GM12878 (cell line): Measurements from ENCODE around the gene PDIA4. TPM values are rescaled to one million over a fixed set of nuclear protein-coding genes. Genes with fewer than 3 reads are reported as not detected.

Experiments used
- ATAC-seq: fragments of 200-7000 bp; cut with Tn5 transposase; 3 replicates; pipeline ENCODE4 v1.9.1; 2020; ENCODE audit warnings: mild to moderate bottlenecking, moderate library complexity
- BruUV-seq: library from RNA; stranded (reverse); fragments of 400-500 nt; replicated peaks from 2 replicates; lab custom pipeline; 2021; lab: Mats Ljungman, UMichigan
- CTCF ChIA-PET: fragments of 300-600 bp; sonication (Branson Sonifier 250); formaldehyde crosslinking; extraction: SDS; loops from one replicate; lab custom pipeline; 2021; ENCODE audit warnings: inconsistent platforms; lab: Yijun Ruan, JAX
- POLR2A ChIA-PET: fragments of 350-600 bp; formaldehyde crosslinking; extraction: SDS; loops from one replicate; lab custom pipeline; 2021; ENCODE audit warnings: inconsistent platforms; lab: Charles Lee
- RAD21 ChIA-PET: fragments of 300-600 bp; sonication (Branson Sonifier 250); formaldehyde crosslinking; loops from one replicate; lab custom pipeline; 2023; ENCODE audit warnings: antibody characterized with exemption; ENCODE audit not compliant: unreplicated experiment; lab: Charles Lee
- SMC1A ChIA-PET: fragments of 300-600 bp; sonication (Branson Sonifier 250); formaldehyde crosslinking; loops from one replicate; lab custom pipeline; 2023; ENCODE audit not compliant: unreplicated experiment, uncharacterized antibody; lab: Charles Lee
- DNase-seq: peaks from one replicate; pipeline ENCODE4 v3.0.0-alpha.2; 2011; ENCODE audit warnings: low read depth, low spot score
- FAIRE-seq: peaks from 3 replicates; lab custom pipeline; 2011; peaks lifted over from hg19 to GRCh38; lab: Jason Lieb, UNC
- H2AFZ ChIP-seq: 2 replicates; pipeline ENCODE4 v1.6.0; 2011; ENCODE audit warnings: low read depth, low read length, control low read depth; ENCODE audit not compliant: control insufficient read depth
- H3K27ac ChIP-seq: 2 replicates; pipeline ENCODE4 v1.5.1; 2011; ENCODE audit warnings: control low read depth; ENCODE audit not compliant: control insufficient read depth, insufficient read depth
- H3K27me3 ChIP-seq, 2 experiments: replicated peaks in 1 of 2; 2 replicates each; pipeline versions ENCODE4 v1.6.0 to v1.6.1; 2011; ENCODE audit warnings: low read length in 1 of 2; ENCODE audit not compliant: control insufficient read depth in 2 of 2, insufficient read depth in 2 of 2
- H3K36me3 ChIP-seq, 2 experiments: 2 replicates each; pipeline ENCODE4 v1.5.1; 2011; ENCODE audit warnings: low read length in 1 of 2; ENCODE audit not compliant: control insufficient read depth in 2 of 2, insufficient read depth in 2 of 2
- H3K4me1 ChIP-seq: 2 replicates; pipeline ENCODE4 v1.6.1; 2011; ENCODE audit warnings: mild to moderate bottlenecking, low read length, moderate library complexity, mixed read lengths; ENCODE audit not compliant: control insufficient read depth, insufficient read depth
- H3K4me2 ChIP-seq: 2 replicates; pipeline ENCODE4 v1.6.0; 2011; ENCODE audit warnings: control low read depth; ENCODE audit not compliant: control insufficient read depth, insufficient read depth
- H3K4me3 ChIP-seq: fragments of 200-600 bp; sonication (generic); 2 replicates; pipeline ENCODE4 v1.5.1; 2016
- H3K79me2 ChIP-seq: 2 replicates; pipeline ENCODE4 v1.6.0; 2011; ENCODE audit warnings: low read length; ENCODE audit not compliant: control insufficient read depth, insufficient read depth
- H3K9ac ChIP-seq: 2 replicates; pipeline ENCODE4 v1.8.0; 2011; ENCODE audit warnings: low read length, control low read depth, mixed read lengths; ENCODE audit not compliant: control insufficient read depth, insufficient read depth
- H3K9me3 ChIP-seq: replicated peaks from 3 replicates; pipeline ENCODE4 v1.5.1; 2011; ENCODE audit warnings: mild to moderate bottlenecking, low read length; ENCODE audit not compliant: control insufficient read depth, insufficient read depth
- H4K20me1 ChIP-seq: 2 replicates; pipeline ENCODE4 v1.6.0; 2011; ENCODE audit not compliant: control insufficient read depth, insufficient read depth
- FOXK2 ChIP-seq: fragments of 450-650 bp; IDR thresholded peaks from 2 replicates; pipeline ENCODE4 v1.6.1; 2017; ENCODE audit warnings: mild to moderate bottlenecking, moderate library complexity
- IKZF1 ChIP-seq: fragments of 450-650 bp; conservative IDR thresholded peaks from 2 replicates; pipeline ENCODE4 v1.6.1; 2017; ENCODE audit warnings: antibody characterized with exemption, mild to moderate bottlenecking
- LARP7 ChIP-seq: fragments of 450-650 bp; IDR thresholded peaks from 2 replicates; pipeline ENCODE4 v1.6.1; 2017; ENCODE audit warnings: mild to moderate bottlenecking
- NFIC ChIP-seq: IDR thresholded peaks from 2 replicates; pipeline ENCODE4 v1.6.1; 2012; ENCODE audit warnings: low read depth, mild to moderate bottlenecking, inconsistent platforms, low read length, moderate library complexity
- NFYA ChIP-seq: IDR thresholded peaks from 2 replicates; pipeline ENCODE4 v1.6.1; 2011; ENCODE audit warnings: low read depth, mild to moderate bottlenecking, low read length, improper control_type of control experiment, borderline replicate concordance
- PML ChIP-seq: IDR thresholded peaks from 2 replicates; pipeline ENCODE4 v1.6.1; 2012; ENCODE audit warnings: low read length, inconsistent platforms
- POLR2AphosphoS2 ChIP-seq: IDR thresholded peaks from 2 replicates; pipeline ENCODE4 v1.6.1; 2011; ENCODE audit warnings: low read depth, mild to moderate bottlenecking, low read length, improper control_type of control experiment, moderate library complexity
- RAD51 ChIP-seq: fragments of 450-650 bp; IDR thresholded peaks from 2 replicates; pipeline ENCODE4 v1.6.1; 2016; ENCODE audit warnings: moderate library complexity, mild to moderate bottlenecking, inconsistent platforms
- RELA ChIP-seq: fragments of 450-650 bp; IDR thresholded peaks from 2 replicates; pipeline ENCODE4 v1.8.0; 2014; ENCODE audit warnings: borderline replicate concordance; ENCODE audit not compliant: partially characterized antibody
- RUNX3 ChIP-seq: IDR thresholded peaks from 2 replicates; pipeline ENCODE4 v1.6.1; 2012; ENCODE audit warnings: low read length, inconsistent platforms
- SMAD5 ChIP-seq: IDR thresholded peaks from 2 replicates; pipeline ENCODE4 v1.6.1; 2016; ENCODE audit warnings: antibody characterized with exemption, low read depth
- SPI1 ChIP-seq: IDR thresholded peaks from 2 replicates; pipeline ENCODE4 v1.6.1; 2011; ENCODE audit warnings: low read depth, mild to moderate bottlenecking, low read length, moderate library complexity, borderline replicate concordance; ENCODE audit not compliant: insufficient read depth
- STAT3 ChIP-seq: IDR thresholded peaks from 2 replicates; pipeline ENCODE4 v1.6.1; 2011; ENCODE audit warnings: low read depth, low read length, improper control_type of control experiment
- YBX1 ChIP-seq: fragments of 450-650 bp; IDR thresholded peaks from 2 replicates; pipeline ENCODE4 v1.6.1; 2016; ENCODE audit warnings: antibody characterized with exemption
- ZNF274 ChIP-seq: IDR thresholded peaks from one replicate; pipeline ENCODE4 v1.8.0; 2011; ENCODE audit not compliant: insufficient read length, insufficient read depth
- ZNF384 ChIP-seq: IDR thresholded peaks from 2 replicates; pipeline ENCODE4 v1.6.1; 2012; ENCODE audit warnings: low read depth, mild to moderate bottlenecking, low read length, improper control_type of control experiment, borderline replicate concordance
- ZSCAN29 ChIP-seq: fragments of 450-650 bp; IDR thresholded peaks from 2 replicates; pipeline ENCODE4 v1.6.1; 2017; ENCODE audit warnings: mild to moderate bottlenecking, moderate library complexity
- WGBS: methylation state at CpG from one replicate; pipeline ENCODE4 v1.1.6; 2016; ENCODE audit warnings: low lambda C conversion rate; ENCODE audit not compliant: insufficient replicate concordance, insufficient coverage; ENCODE audit errors: missing lambda C conversion rate; 5-methylcytosine and 5-hydroxymethylcytosine counted together
- in situ Hi-C: fragments of 300-500 bp; cut with MboI; formaldehyde crosslinking; loops from 9 replicates; pipeline ENCODE4 v1.14.3; 2018; ENCODE audit warnings: mixed read lengths
- intact Hi-C: fragments of 100-400 bp; cut with micrococcal nuclease; formaldehyde crosslinking; loops from one replicate; pipeline ENCODE4 v1.14.2; 2022; ENCODE audit not compliant: unreplicated experiment
- polyA plus RNA-seq, 11 experiments: library from polyadenylated mRNA; depleted of rRNA in 4 of 11; unstranded in 6 of 11; stranded (reverse) in 5 of 11; fragments of >200 nt; fragmentation: Nextera tagmentation in 4 of 11; fragmentation: Illumina TruSeq in 1 of 11; extraction: Ambion mirVana in 4 of 11; extraction: Trizol in 1 of 11; gene quantifications; 1 replicate in 1 of 11; 2 replicates in 10 of 11; pipeline versions ENCODE4 v1.2.1 to v1.2.3, GENCODE V29; 2011 to 2016; ENCODE audit warnings: inconsistent platforms in 2 of 11, missing spikeins in 2 of 11, low read depth in 1 of 11
- total RNA-seq, 4 experiments: library from RNA; depleted of rRNA in 3 of 4; stranded (reverse); fragments of >200 nt in 3 of 4; fragmentation: Illumina TruSeq in 1 of 4; extraction: Trizol in 1 of 4; gene quantifications; 2 replicates each; pipeline versions ENCODE4 v1.2.1 to v1.2.3, GENCODE V29; 2013 to 2021
- TF ChIP-seq, protein P1 (sequence below): fragments of 450-650 bp; IDR thresholded peaks from 2 replicates; pipeline ENCODE4 v1.6.1; 2018; ENCODE audit warnings: mild to moderate bottlenecking, low read depth, moderate library complexity; ENCODE audit not compliant: partially characterized antibody

PDIA4 gene
- total and polyA plus RNA-seq, 10 of the 15 experiments (the other 5 are each of a cell fraction or from before 2014, with no cell fraction given) = 7.1 to 306 (median 106) TPM

DNA sequence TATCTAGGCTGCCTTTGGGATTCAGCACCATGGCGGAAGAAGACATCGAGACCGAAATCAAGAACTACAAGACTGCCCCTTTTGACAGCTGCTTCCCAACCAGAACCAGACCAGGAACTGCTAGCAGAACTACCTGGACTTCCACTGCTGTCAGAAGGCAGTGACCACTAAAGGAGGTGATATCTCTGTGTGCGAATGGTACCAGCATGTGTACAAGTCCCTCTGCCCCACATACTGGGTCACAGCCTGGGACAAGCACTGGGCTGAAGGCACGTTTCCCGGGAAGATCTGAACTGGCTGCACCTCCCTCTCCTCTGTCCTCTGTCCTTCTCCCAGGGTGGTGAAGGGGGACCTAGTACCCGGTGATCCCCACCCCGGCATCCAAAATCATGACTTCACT is 25.6 kb upstream of the PDIA4 start:
- Histone ChIP-seq H3K4me1 (no peaks in the 10 kb centered on the region), H3K4me2 (no peak overlapping the region), H3K9ac (no peak overlapping the region), H3K9me3 (no peaks in the 10 kb centered on the region), H2AFZ (no peak overlapping the region), H3K27me3 (no peaks in the 10 kb centered on the region), H3K4me3 (no peak overlapping the region), H3K79me2 (no peaks in the 10 kb centered on the region), H3K27ac (no peak overlapping the region), H4K20me1 (no peaks in the 10 kb centered on the region), H3K36me3 (no peaks in the 10 kb centered on the region)
- no peak for ATAC-seq
- ChIA-PET RAD21 (no interaction called here), CTCF (no interaction called here), SMC1A (no interaction called here), POLR2A (no interaction called here)
- no peak for TF ChIP-seq RAD51
- no peak for TF ChIP-seq RELA
- TF ChIP-seq NFYA = no peak
- no peak for TF ChIP-seq ZSCAN29
- no peak for TF ChIP-seq LARP7
- TF ChIP-seq POLR2AphosphoS2 = no peak
- no peak for TF ChIP-seq IKZF1
- TF ChIP-seq RUNX3 = no peak
- no peak for TF ChIP-seq SMAD5
- no peak for TF ChIP-seq NFIC
- TF ChIP-seq, protein P1, sequence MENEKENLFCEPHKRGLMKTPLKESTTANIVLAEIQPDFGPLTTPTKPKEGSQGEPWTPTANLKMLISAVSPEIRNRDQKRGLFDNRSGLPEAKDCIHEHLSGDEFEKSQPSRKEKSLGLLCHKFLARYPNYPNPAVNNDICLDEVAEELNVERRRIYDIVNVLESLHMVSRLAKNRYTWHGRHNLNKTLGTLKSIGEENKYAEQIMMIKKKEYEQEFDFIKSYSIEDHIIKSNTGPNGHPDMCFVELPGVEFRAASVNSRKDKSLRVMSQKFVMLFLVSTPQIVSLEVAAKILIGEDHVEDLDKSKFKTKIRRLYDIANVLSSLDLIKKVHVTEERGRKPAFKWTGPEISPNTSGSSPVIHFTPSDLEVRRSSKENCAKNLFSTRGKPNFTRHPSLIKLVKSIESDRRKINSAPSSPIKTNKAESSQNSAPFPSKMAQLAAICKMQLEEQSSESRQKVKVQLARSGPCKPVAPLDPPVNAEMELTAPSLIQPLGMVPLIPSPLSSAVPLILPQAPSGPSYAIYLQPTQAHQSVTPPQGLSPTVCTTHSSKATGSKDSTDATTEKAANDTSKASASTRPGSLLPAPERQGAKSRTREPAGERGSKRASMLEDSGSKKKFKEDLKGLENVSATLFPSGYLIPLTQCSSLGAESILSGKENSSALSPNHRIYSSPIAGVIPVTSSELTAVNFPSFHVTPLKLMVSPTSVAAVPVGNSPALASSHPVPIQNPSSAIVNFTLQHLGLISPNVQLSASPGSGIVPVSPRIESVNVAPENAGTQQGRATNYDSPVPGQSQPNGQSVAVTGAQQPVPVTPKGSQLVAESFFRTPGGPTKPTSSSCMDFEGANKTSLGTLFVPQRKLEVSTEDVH = no peak
- no peak for TF ChIP-seq PML
- TF ChIP-seq SPI1 = no peak
- no peak for TF ChIP-seq STAT3
- TF ChIP-seq ZNF274 = no peak
- TF ChIP-seq YBX1 = no peak
- no peak for TF ChIP-seq ZNF384
- no peak for TF ChIP-seq FOXK2
- BruUV-seq = no TSS peak
- in situ Hi-C loops (no loop called here), intact Hi-C loops (no loop called here)
- WGBS = 73% methylated on average over 8 of the region's 8 CpGs
- FAIRE-seq = no peak
- DNase-seq = no peak
